T-cell (primary cell): ENCODE measurements around the gene HSD17B2. TPM values are rescaled to one million over a fixed set of nuclear protein-coding genes. Genes with fewer than 3 reads are reported as not detected.

Source experiments
- ATAC-seq, 4 experiments: fragments of 200-7000 bp in 3 of 4; fragments of 150-1000 bp in 1 of 4; cut with Tn5 transposase; replicated peaks in 1 of 4; 1 replicate in 3 of 4; 2 replicates in 1 of 4; pipeline ENCODE4 v1.10.0; 2021; ENCODE audit warnings: moderate library complexity in 3 of 4, mild to moderate bottlenecking in 2 of 4, moderate number of reproducible peaks in 1 of 4
- CTCF ChIA-PET, 2 donors: fragments of 300-600 bp; sonication (Branson Sonifier 250); formaldehyde crosslinking; loops; one replicate each; lab custom pipeline; 2022; ENCODE audit warnings: antibody characterized with exemption in 2 of 2; lab: Charles Lee
- POLR2A ChIA-PET, 2 donors: fragments of 300-600 bp; sonication (Branson Sonifier 250); formaldehyde crosslinking; loops; one replicate each; lab custom pipeline; 2022; ENCODE audit warnings: antibody characterized with exemption in 2 of 2; lab: Charles Lee
- DNase-seq, 35 experiments: peaks; one replicate each; pipeline versions ENCODE4 v3.0.0 to v3.0.0-alpha.2; 2013 to 2023
- H3K27ac ChIP-seq: one replicate; pipeline ENCODE4 v1.5.1; 2013; ENCODE audit warnings: low read length
- H3K27me3 ChIP-seq, 2 experiments: replicated peaks in 1 of 2; 1 replicate in 1 of 2; 2 replicates in 1 of 2; pipeline versions ENCODE4 v1.6.1 to v1.7.0; 2013; ENCODE audit warnings: low read length in 1 of 2, mixed read lengths in 1 of 2; ENCODE audit not compliant: control insufficient read depth in 2 of 2, insufficient read depth in 2 of 2; ENCODE audit errors: extremely low read depth in 1 of 2
- H3K36me3 ChIP-seq, 2 donors: 1 replicate in 1 of 2; 2 replicates in 1 of 2; pipeline versions ENCODE4 v1.6.1 to v1.7.0; 2013; ENCODE audit warnings: low read length in 1 of 2; ENCODE audit not compliant: control insufficient read depth in 2 of 2, insufficient read depth in 1 of 2; ENCODE audit errors: extremely low read depth in 1 of 2
- H3K4me1 ChIP-seq, 2 experiments: 1 replicate in 1 of 2; 2 replicates in 1 of 2; pipeline versions ENCODE4 v1.6.1 to v1.7.0; 2013; ENCODE audit warnings: low read length in 2 of 2, mixed read lengths in 1 of 2; ENCODE audit not compliant: insufficient read depth in 2 of 2, control insufficient read depth in 1 of 2; ENCODE audit errors: extremely low read depth in 1 of 2
- H3K4me3 ChIP-seq, 2 donors: 1 replicate in 1 of 2; 2 replicates in 1 of 2; pipeline versions ENCODE4 v1.5.1 to v1.7.0; 2013; ENCODE audit warnings: mild to moderate bottlenecking in 2 of 2, low read length in 1 of 2, moderate library complexity in 1 of 2; ENCODE audit not compliant: control insufficient read depth in 1 of 2; ENCODE audit errors: extremely low read depth in 1 of 2
- H3K9me3 ChIP-seq: 2 replicates; pipeline ENCODE4 v1.7.0; 2013
- H3K27ac Mint-ChIP-seq, 2 donors: one replicate each; pipeline ENCODE4 v1.8.0; 2020 to 2021; ENCODE audit warnings: mild to moderate bottlenecking in 2 of 2, mixed read lengths in 2 of 2
- H3K27me3 Mint-ChIP-seq, 2 donors: one replicate each; pipeline ENCODE4 v1.8.0; 2021 to 2022; ENCODE audit warnings: mixed read lengths in 2 of 2
- H3K36me3 Mint-ChIP-seq: one replicate; pipeline ENCODE4 v1.8.0; 2021; ENCODE audit warnings: mixed read lengths
- H3K4me1 Mint-ChIP-seq, 3 donors: one replicate each; pipeline ENCODE4 v1.8.0; 2020 to 2022; ENCODE audit warnings: mixed read lengths in 3 of 3, mild to moderate bottlenecking in 1 of 3
- H3K4me3 Mint-ChIP-seq, 3 donors: one replicate each; pipeline ENCODE4 v1.8.0; 2020 to 2022; ENCODE audit warnings: mild to moderate bottlenecking in 3 of 3, mixed read lengths in 3 of 3, moderate library complexity in 3 of 3
- H3K9me3 Mint-ChIP-seq, 3 donors: one replicate each; pipeline ENCODE4 v1.8.0; 2020 to 2022; ENCODE audit warnings: mixed read lengths in 3 of 3
- WGBS: methylation state at CpG from one replicate; pipeline ENCODE4 v1.1.5; 2013; ENCODE audit warnings: missing lambda C conversion rate; ENCODE audit not compliant: insufficient coverage; 5-methylcytosine and 5-hydroxymethylcytosine counted together
- total RNA-seq, 35 experiments: library from RNA in 6 of 35; stranded (reverse) in 6 of 35; fragments of 120-200 nt in 1 of 35; gene quantifications; one replicate each; pipeline versions ENCODE4 v1.2.1 to v1.2.4 and lab custom pipeline; 2013 to 2026

Gene HSD17B2
- total RNA-seq, 5 donors from 2014 or later (not counting 1 experiment from before 2014, with no cell fraction given), result not detected

DNA sequence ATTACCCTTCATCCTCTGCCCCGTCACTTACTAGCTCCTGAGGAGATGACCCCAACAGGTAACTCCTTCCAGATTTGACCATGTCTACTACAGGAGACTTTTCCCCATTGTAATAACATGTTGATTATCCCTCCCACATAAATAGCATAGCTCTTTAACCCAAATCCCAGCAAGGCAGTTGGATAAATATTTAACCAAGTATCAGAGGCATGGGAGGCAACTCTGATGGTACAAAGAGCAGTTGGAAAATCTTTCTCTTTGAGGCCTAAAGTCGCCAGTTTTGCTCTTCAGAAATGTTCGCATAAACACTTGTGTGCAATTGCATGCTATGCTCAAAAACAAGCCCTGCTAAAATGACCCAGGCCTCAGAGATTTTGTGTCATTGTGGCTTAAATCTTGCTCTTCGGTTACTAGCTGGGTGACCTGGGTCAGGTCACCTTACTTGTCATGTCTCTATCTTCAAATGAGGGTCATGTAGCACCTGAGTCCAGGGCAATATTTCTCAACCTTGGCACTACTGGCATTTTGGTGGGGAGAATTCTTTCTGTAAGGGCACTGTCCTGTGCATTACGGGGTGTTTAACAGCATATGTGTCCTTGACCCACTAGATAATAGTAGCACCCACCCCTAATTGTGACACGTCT, 48.8 kb downstream of the HSD17B2 start:
- peaks cover 7 to 20% of the 10 kb centered on the region in 2 donors for H3K27me3 Mint-ChIP-seq
- no peak for ATAC-seq
- H3K36me3 Mint-ChIP-seq, result no peaks in the 10 kb centered on the region
- Histone ChIP-seq H3K4me1 (no peaks in the 10 kb centered on the region), H3K4me3 (no peak overlapping the region), H3K9me3 (no peaks in the 10 kb centered on the region), H3K27me3 (no peaks in the 10 kb centered on the region), H3K27ac (no peak overlapping the region), H3K36me3 (no peaks in the 10 kb centered on the region)
- ChIA-PET CTCF (no interaction called here), POLR2A (no interaction called here)
- no peaks in the 10 kb centered on the region for H3K4me1 Mint-ChIP-seq
- H3K27ac Mint-ChIP-seq, result no peak overlapping the region
- peaks cover 0 to 12% (median 0%) of the 10 kb centered on the region in 3 donors for H3K9me3 Mint-ChIP-seq
- no peak overlapping the region for H3K4me3 Mint-ChIP-seq
- no peak for DNase-seq
- WGBS, result 93% methylated on average over 3 of the region's 6 CpGs

DNA sequence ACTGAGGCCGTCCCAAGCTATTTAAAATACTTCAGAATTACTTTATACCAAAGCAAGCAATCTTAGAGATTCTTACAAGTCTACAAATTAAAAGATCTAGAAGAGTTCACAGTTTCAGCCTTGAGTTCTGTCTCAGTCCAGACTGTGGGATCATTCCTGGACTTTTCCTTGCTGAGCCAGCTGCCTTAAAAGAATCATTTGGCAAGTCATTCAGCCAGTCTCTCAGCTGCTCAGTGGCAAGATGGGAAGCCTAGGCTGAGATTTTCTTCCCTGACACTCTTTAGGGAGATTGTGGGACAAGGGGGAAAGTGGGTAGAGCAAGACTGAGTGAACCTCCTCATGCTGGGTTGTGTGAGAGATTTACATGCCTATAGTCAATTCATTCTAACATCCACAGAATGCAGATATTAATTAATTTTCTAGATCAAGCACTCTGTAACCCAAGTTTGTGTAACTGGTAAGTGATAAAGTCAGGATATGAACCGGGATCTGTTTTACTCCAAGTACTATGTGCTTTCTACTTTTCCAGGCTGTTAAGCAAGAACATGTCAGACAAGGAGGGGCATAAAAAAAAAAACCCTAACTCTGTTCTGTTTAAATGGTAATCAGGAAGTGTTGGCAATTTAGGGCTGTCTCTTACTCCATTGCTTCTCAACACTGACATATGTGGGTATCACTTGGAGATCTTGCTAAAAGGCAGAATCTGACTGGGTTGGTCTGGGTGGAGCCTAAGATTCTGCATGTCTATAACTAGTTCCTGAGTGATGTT, 50.1 kb downstream of the HSD17B2 start:
- Histone ChIP-seq H3K27me3 (no peaks in the 10 kb centered on the region), H3K36me3 (no peaks in the 10 kb centered on the region), H3K4me1 (no peaks in the 10 kb centered on the region), H3K27ac (no peak overlapping the region), H3K9me3 (no peaks in the 10 kb centered on the region), H3K4me3 (no peak overlapping the region)
- no peak overlapping the region for H3K4me3 Mint-ChIP-seq
- 71% methylated on average over 1 of the region's 2 CpGs for WGBS
- ATAC-seq (no peak), DNase-seq (no peak)
- POLR2A ChIA-PET, result no interaction called here
- no peaks in the 10 kb centered on the region for H3K4me1 Mint-ChIP-seq
- H3K27me3 Mint-ChIP-seq, result peaks cover 7 to 13% of the 10 kb centered on the region in 2 donors
- peaks cover 0 to 6% (median 0%) of the 10 kb centered on the region in 3 donors for H3K9me3 Mint-ChIP-seq
- H3K36me3 Mint-ChIP-seq, result no peaks in the 10 kb centered on the region
- no peak overlapping the region for H3K27ac Mint-ChIP-seq
- CTCF ChIA-PET, result no interaction called here

DNA sequence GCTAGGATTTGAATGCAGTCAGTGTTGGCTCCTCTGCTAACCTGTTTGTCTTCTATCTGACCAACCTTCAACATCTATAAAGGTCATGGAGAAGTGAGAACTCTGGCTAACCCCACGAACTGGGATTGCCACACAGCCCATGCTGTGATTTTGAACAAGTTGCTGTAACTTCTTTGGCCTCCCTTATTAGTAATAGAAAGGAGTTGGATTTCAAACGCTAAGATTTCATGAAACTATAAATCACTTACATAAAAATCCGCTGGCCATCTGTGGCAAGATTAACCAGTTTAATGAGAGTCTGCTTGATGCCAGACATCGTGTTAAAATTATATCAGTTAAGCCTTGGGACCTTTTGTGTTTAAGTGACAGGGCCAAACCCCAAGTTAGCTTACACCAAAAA, 53.4 kb downstream of the HSD17B2 start:
- Histone ChIP-seq H3K9me3 (no peaks in the 10 kb centered on the region), H3K4me1 (no peaks in the 10 kb centered on the region), H3K27me3 (no peaks in the 10 kb centered on the region), H3K27ac (no peak overlapping the region), H3K4me3 (no peak overlapping the region), H3K36me3 (no peaks in the 10 kb centered on the region)
- peaks cover 0 to 2% (median 0%) of the 10 kb centered on the region in 3 donors for H3K4me1 Mint-ChIP-seq
- POLR2A ChIA-PET, result no interaction called here
- peaks cover 2 to 7% of the 10 kb centered on the region in 2 donors for H3K27me3 Mint-ChIP-seq
- no peak overlapping the region for H3K4me3 Mint-ChIP-seq
- whole genome bisulfite sequencing, result 100% methylated on average over 1 of the region's 4 CpGs
- no peaks in the 10 kb centered on the region for H3K36me3 Mint-ChIP-seq
- no peak for ATAC-seq
- CTCF ChIA-PET, result no interaction called here
- DNase-seq, result no peak
- H3K9me3 Mint-ChIP-seq, result peaks cover 0 to 4% (median 0%) of the 10 kb centered on the region in 3 donors
- H3K27ac Mint-ChIP-seq, result no peak overlapping the region

GRCh38 chr16:82091241-82091640, 56.2 kb downstream of the HSD17B2 start:
- CTCF ChIA-PET, result no interaction called here

DNA sequence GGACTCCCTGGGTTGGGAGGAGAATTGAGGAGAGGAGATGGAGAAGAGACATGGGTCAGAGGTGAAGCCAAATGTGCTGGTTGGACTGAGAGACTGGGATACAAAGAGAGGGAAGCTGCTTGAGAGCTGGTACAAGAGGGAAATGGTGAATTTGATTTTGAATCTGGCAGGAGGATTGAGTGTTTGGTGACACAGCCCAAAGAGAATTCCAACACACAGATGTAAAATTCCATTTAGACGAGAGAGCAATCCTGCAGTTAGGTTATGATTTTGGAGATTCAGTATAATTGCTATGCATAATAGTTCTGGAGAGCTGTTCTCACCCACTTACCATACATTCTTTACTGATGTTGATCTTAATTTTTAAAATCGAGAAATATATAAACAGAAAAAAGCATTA, 57.7 kb downstream of the HSD17B2 start:
- Histone ChIP-seq H3K27me3 (peaks cover 0 to 3% of the 10 kb centered on the region in 2 experiments), H3K27ac (no peak overlapping the region), H3K4me3 (no peak overlapping the region), H3K4me1 (no peaks in the 10 kb centered on the region), H3K9me3 (no peaks in the 10 kb centered on the region), H3K36me3 (no peaks in the 10 kb centered on the region)
- Mint-ChIP-seq H3K36me3 (no peaks in the 10 kb centered on the region), H3K27me3 (peaks cover 2 to 3% of the 10 kb centered on the region in 2 donors), H3K4me1 (peaks cover 7 to 13% (median 7%) of the 10 kb centered on the region in 3 donors), H3K9me3 (peaks cover 0 to 4% (median 0%) of the 10 kb centered on the region in 3 donors), H3K4me3 (no peak overlapping the region), H3K27ac (no peak overlapping the region)
- DNase-seq (no peak), ATAC-seq (no peak)
- WGBS, result no CpG with 5 or more reads among the region's 2 CpGs
- CTCF ChIA-PET, result no interaction called here
- POLR2A ChIA-PET, result no interaction called here

More at GRCh38 chr16:82091241-82091640, 56.2 kb downstream of the HSD17B2 start:
- Histone ChIP-seq H3K27me3 (no peaks in the 10 kb centered on the region), H3K27ac (no peak overlapping the region), H3K9me3 (no peaks in the 10 kb centered on the region), H3K4me3 (no peak overlapping the region), H3K4me1 (no peaks in the 10 kb centered on the region), H3K36me3 (no peaks in the 10 kb centered on the region)
- DNase-seq (no peak), ATAC-seq (no peak)
- 100% methylated on average over 1 of the region's 1 CpG for WGBS
- peaks cover 0 to 3% of the 10 kb centered on the region in 2 donors for H3K27me3 Mint-ChIP-seq
- peaks cover 7 to 13% (median 7%) of the 10 kb centered on the region in 3 donors for H3K4me1 Mint-ChIP-seq
- POLR2A ChIA-PET, result no interaction called here
- H3K27ac Mint-ChIP-seq, result no peak overlapping the region
- H3K4me3 Mint-ChIP-seq, result no peak overlapping the region
- H3K36me3 Mint-ChIP-seq, result no peaks in the 10 kb centered on the region
- H3K9me3 Mint-ChIP-seq, result peaks cover 0 to 4% (median 0%) of the 10 kb centered on the region in 3 donors

DNA sequence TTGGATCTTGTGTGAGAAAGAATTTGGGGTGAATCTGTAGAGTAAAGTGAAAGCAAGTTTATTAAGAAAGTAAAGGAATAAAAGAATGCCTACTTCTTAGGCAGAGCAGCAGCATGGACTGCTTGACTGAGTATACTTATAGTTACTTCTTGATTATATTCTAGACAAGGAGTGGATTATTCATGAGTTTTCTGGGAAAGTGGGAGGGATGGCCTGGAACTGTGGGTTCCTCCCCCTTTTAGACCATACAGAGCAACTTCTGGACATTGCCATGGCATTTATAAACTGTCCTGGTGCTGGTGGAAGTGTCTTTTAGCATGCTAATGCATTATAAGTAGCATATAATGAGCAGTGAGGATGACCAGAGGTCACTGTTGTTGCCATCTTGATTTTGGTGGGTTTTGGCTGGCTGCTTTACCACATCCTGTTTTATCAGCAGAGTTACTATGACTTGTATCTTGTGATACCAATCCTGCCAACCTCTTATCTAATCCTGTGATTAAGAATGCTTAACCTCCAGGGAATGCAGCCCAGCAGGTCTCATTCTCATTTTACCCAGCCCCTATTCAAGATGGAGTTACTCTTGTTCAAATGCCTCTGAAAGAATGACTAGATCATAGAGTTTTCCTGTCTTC, 58.7 kb downstream of the HSD17B2 start:
- ATAC-seq (no peak), DNase-seq (no peak)
- H3K27me3 Mint-ChIP-seq, result peaks cover 2 to 6% of the 10 kb centered on the region in 2 donors
- H3K4me1 Mint-ChIP-seq, result peaks cover 7 to 13% (median 7%) of the 10 kb centered on the region in 3 donors
- ChIA-PET POLR2A (no interaction called here), CTCF (no interaction called here)
- no peak overlapping the region for H3K27ac Mint-ChIP-seq
- Histone ChIP-seq H3K4me1 (no peaks in the 10 kb centered on the region), H3K9me3 (no peaks in the 10 kb centered on the region), H3K4me3 (no peak overlapping the region), H3K36me3 (no peaks in the 10 kb centered on the region), H3K27ac (no peak overlapping the region), H3K27me3 (peaks cover 0 to 7% of the 10 kb centered on the region in 2 experiments)
- peaks cover 0 to 4% (median 0%) of the 10 kb centered on the region in 3 donors for H3K9me3 Mint-ChIP-seq
- no peak overlapping the region for H3K4me3 Mint-ChIP-seq
- H3K36me3 Mint-ChIP-seq, result no peaks in the 10 kb centered on the region
